H1 (cell line): ENCODE measurements around the gene TEDC1. TPM values are rescaled to one million over a fixed set of nuclear protein-coding genes. Genes with fewer than 3 reads are reported as not detected.

Experiments used
- polyA plus RNA-seq, 7 experiments: library from polyadenylated mRNA; depleted of rRNA in 3 of 7; stranded (reverse) in 5 of 7; unstranded in 2 of 7; fragments of >200 nt in 5 of 7; fragments of 200-250 nt in 2 of 7; gene quantifications; 1 replicate in 5 of 7; 2 replicates in 1 of 7; 4 replicates in 1 of 7; pipeline versions ENCODE4 v1.2.1 to v1.2.3, GENCODE V29; 2011 to 2013; ENCODE audit warnings: missing spikeins in 2 of 7, mixed read lengths in 2 of 7
- total RNA-seq: library from RNA; stranded (reverse); fragmentation: NEBNext Ultra II Directional; extraction: Animal tissue kit (Norgen Biotek cat#: 25700); gene quantifications from 2 replicates; pipeline ENCODE4 v1.2.1, GENCODE V29; 2021
- TF ChIP-seq, protein P1 (sequence below), 3 experiments: IDR thresholded peaks; 1 replicate in 2 of 3; 2 replicates in 1 of 3; pipeline versions ENCODE4 v1.5.1 to v1.6.1; 2011; ENCODE audit warnings: low read length in 3 of 3, mild to moderate bottlenecking in 3 of 3, inconsistent platforms in 2 of 3, low read depth in 1 of 3, moderate library complexity in 1 of 3; ENCODE audit not compliant: insufficient read depth in 1 of 3; ENCODE audit errors: control extremely low read depth in 1 of 3

The TEDC1 gene
- total and polyA plus RNA-seq, 2 of the 8 experiments (the other 6 are each of a cell fraction or from before 2014, with no cell fraction given): 5.6 to 14.8 TPM

DNA sequence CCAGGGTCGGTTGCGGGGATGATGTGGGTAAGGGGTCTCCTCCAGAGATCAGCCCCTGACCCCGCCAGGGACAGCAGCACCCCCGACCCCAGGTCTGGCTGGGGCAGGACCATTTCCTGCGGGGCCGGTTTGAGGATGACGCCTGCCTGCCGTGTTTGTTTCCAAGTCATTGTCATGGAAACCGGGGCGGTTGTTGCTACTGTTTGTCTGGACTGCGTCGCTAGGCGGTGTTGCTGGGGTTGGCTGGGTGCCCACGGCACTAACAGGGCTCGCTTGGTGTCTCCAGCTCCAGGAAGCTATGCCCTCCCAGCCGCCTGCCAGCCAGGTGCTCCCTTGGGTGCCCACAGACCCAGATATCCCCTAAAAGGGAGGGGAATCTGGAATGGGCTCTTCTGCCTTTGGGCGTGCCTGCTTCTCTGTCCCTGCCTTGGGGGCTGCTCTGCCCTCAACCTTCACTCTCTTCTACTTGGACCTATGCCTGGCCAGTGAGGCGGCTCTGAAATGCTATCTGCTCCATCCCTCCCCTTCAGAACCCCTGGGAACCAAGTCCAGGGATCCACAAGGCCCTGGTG is 9.1 kb upstream of the TEDC1 start (continued):
- TF ChIP-seq, protein P1, sequence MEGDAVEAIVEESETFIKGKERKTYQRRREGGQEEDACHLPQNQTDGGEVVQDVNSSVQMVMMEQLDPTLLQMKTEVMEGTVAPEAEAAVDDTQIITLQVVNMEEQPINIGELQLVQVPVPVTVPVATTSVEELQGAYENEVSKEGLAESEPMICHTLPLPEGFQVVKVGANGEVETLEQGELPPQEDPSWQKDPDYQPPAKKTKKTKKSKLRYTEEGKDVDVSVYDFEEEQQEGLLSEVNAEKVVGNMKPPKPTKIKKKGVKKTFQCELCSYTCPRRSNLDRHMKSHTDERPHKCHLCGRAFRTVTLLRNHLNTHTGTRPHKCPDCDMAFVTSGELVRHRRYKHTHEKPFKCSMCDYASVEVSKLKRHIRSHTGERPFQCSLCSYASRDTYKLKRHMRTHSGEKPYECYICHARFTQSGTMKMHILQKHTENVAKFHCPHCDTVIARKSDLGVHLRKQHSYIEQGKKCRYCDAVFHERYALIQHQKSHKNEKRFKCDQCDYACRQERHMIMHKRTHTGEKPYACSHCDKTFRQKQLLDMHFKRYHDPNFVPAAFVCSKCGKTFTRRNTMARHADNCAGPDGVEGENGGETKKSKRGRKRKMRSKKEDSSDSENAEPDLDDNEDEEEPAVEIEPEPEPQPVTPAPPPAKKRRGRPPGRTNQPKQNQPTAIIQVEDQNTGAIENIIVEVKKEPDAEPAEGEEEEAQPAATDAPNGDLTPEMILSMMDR (IDR thresholded peaks at IDR 0.05; ENCODE audit: control extremely low read depth in 1 of 3, insufficient read depth in 1 of 3, low read depth in 1 of 3, low read length in 3 of 3): peak in 1 of 3 experiments; percentile 32; a peak in 1 of 4 replicates
- TF ChIP-seq, all 59 proteins: peak for 10
